Heart left ventricle (tissue), 13 donors: ENCODE results near the gene SERHL2.

ENCODE experiments used
- POLR2A ChIP-seq, 2 donors: fragments of 450-650 bp; IDR thresholded peaks; one replicate each; pipeline ENCODE4 v1.6.1; 2017; ENCODE audit warnings: antibody characterized with exemption in 2 of 2, mild to moderate bottlenecking in 2 of 2, moderate library complexity in 2 of 2
- TF ChIP-seq, protein P1 (sequence below), 12 donors: fragments of 200-600 bp; sonication (generic) in 4 of 12; IDR thresholded peaks; one replicate each; pipeline versions ENCODE4 v1.5.0 to v1.8.0; 2018 to 2022; ENCODE audit warnings: antibody characterized with exemption in 12 of 12, mild to moderate bottlenecking in 5 of 12
- donor health status: ischemic (EF 13 %, LVEDD 7.1; RV severe dilation, severe dysfunction).
- donor health status: DM: no; HTN: yes; CAD: no.
- donor health status: DM: no; HTN: no; CAD: no.
- donor health status: ischemic (EF 25% LVEDD 6.9; RV normal size, moderate dysfunction).
- donor health status: ischemic (EF 25% LVEDD 5.7; RV mildly dilated, moderate dysfunction).
- donor health status: ischemic (EF 35%, LVEDD 5.7; RV mildly dilated, moderate dysfunction).
- donor health status: nonischemic (EF 11% LVEDD 7.7; RV severe dilation, severe dysfunction).
- donor health status: DM: yes; HTN: yes; CAD: no.
- donor health status: PGD.
- donor health status: ischemic (EF 29% LVEDD 5.4; RV normal size, mild dysfunction).
- donor health status: nonischemic (EF 23%, LVEDD 6.1; RV moderate dilation, normal function).

DNA sequence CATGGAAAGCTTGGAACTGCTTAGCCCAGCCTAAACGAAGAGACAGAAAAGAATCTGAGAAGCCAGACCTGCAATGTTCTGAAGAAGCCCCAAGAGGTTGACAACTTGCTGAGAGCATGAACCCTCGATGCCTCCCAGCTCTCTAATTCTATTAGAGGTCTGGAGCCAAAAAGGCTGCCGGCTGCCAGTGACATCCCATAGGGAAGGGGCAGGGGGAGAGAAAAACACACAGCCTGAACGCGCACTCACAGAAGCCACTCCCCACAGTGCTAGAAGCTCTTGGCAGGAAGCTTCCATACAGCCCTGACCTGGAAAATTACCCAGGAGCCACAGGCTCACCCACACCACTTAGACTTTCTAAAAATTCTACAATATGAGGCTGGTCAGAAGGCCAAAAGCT lies 42.6 kb downstream of the SERHL2 start:
- no peak for TF ChIP-seq POLR2A (IDR thresholded peaks at IDR 0.05)
- TF ChIP-seq, protein P1, sequence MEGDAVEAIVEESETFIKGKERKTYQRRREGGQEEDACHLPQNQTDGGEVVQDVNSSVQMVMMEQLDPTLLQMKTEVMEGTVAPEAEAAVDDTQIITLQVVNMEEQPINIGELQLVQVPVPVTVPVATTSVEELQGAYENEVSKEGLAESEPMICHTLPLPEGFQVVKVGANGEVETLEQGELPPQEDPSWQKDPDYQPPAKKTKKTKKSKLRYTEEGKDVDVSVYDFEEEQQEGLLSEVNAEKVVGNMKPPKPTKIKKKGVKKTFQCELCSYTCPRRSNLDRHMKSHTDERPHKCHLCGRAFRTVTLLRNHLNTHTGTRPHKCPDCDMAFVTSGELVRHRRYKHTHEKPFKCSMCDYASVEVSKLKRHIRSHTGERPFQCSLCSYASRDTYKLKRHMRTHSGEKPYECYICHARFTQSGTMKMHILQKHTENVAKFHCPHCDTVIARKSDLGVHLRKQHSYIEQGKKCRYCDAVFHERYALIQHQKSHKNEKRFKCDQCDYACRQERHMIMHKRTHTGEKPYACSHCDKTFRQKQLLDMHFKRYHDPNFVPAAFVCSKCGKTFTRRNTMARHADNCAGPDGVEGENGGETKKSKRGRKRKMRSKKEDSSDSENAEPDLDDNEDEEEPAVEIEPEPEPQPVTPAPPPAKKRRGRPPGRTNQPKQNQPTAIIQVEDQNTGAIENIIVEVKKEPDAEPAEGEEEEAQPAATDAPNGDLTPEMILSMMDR (IDR thresholded peaks at IDR 0.05), result no peak
